Natural killer cell (primary cell): ENCODE results near the gene EBF3. TPM values are rescaled to one million over a fixed set of nuclear protein-coding genes. Genes with fewer than 3 reads are reported as not detected.

ENCODE experiments used
- ATAC-seq, 3 donors: fragments of 150-1000 bp in 2 of 3; fragments of 200-7000 bp in 1 of 3; cut with Tn5 transposase; 1 replicate in 1 of 3; 2 replicates in 2 of 3; pipeline ENCODE4 v1.10.0; 2021; ENCODE audit warnings: mild to moderate bottlenecking in 2 of 3, moderate library complexity in 2 of 3
- DNase-seq, 2 donors: peaks; one replicate each; pipeline versions ENCODE4 v3.0.0 to v3.0.0-alpha.2; 2013 to 2021; ENCODE audit warnings: mixed read lengths in 1 of 2
- H3K27ac ChIP-seq: one replicate; pipeline ENCODE4 v1.5.1; 2013; ENCODE audit warnings: mild to moderate bottlenecking, low read length
- H3K27me3 ChIP-seq: one replicate; pipeline ENCODE4 v1.6.1; 2013; ENCODE audit warnings: low read length; ENCODE audit not compliant: control insufficient read depth, insufficient read depth
- H3K36me3 ChIP-seq: one replicate; pipeline ENCODE4 v1.6.1; 2013; ENCODE audit warnings: low read length; ENCODE audit not compliant: control insufficient read depth, insufficient read depth
- H3K4me1 ChIP-seq: one replicate; pipeline ENCODE4 v1.6.1; 2013; ENCODE audit warnings: low read length; ENCODE audit not compliant: control insufficient read depth, insufficient read depth
- H3K4me3 ChIP-seq: one replicate; pipeline ENCODE4 v1.5.1; 2013; ENCODE audit warnings: low read length
- H3K9me3 ChIP-seq: one replicate; pipeline ENCODE4 v1.6.1; 2013; ENCODE audit warnings: low read length; ENCODE audit not compliant: control insufficient read depth, insufficient read depth
- H3K27ac Mint-ChIP-seq, 2 donors: one replicate each; pipeline ENCODE4 v1.8.0; 2022; ENCODE audit warnings: mild to moderate bottlenecking in 2 of 2, mixed read lengths in 2 of 2, moderate library complexity in 1 of 2
- H3K27me3 Mint-ChIP-seq, 2 donors: one replicate each; pipeline ENCODE4 v1.8.0; 2022; ENCODE audit warnings: low read depth in 2 of 2, mixed read lengths in 2 of 2
- H3K36me3 Mint-ChIP-seq: one replicate; pipeline ENCODE4 v1.8.0; 2022; ENCODE audit warnings: mixed read lengths
- H3K4me1 Mint-ChIP-seq, 2 donors: one replicate each; pipeline ENCODE4 v1.8.0; 2022; ENCODE audit warnings: mixed read lengths in 2 of 2
- H3K4me3 Mint-ChIP-seq: one replicate; pipeline ENCODE4 v1.8.0; 2022; ENCODE audit warnings: mild to moderate bottlenecking, moderate library complexity, mixed read lengths
- H3K9me3 Mint-ChIP-seq, 2 donors: one replicate each; pipeline ENCODE4 v1.8.0; 2022; ENCODE audit warnings: mixed read lengths in 2 of 2
- WGBS: methylation state at CpG from one replicate; pipeline ENCODE4 v1.1.7; 2013; ENCODE audit warnings: missing lambda C conversion rate; ENCODE audit not compliant: insufficient coverage; 5-methylcytosine and 5-hydroxymethylcytosine counted together
- intact Hi-C: fragments of 100-400 bp; cut with micrococcal nuclease; formaldehyde crosslinking; loops from one replicate; pipeline ENCODE4 v1.14.2; 2022
- total RNA-seq, 4 donors: library from RNA; stranded (reverse); fragments of 120-200 nt in 1 of 4; gene quantifications; one replicate each; pipeline versions ENCODE4 v1.2.3 to v1.2.4, GENCODE V29; 2013 to 2022
- TF ChIP-seq, protein P1 (sequence below): fragments of 200-600 bp; IDR thresholded peaks from one replicate; pipeline ENCODE4 v1.8.0; 2022; ENCODE audit warnings: antibody characterized with exemption

Gene EBF3
- total RNA-seq, 3 donors from 2014 or later (not counting 1 experiment from before 2014, with no cell fraction given), result not detected

GRCh38 chr10:129968020-129968852, 4.2 kb upstream of the EBF3 start:
- 6% methylated on average over 62 of the region's 62 CpGs for WGBS
- TF ChIP-seq, protein P1, sequence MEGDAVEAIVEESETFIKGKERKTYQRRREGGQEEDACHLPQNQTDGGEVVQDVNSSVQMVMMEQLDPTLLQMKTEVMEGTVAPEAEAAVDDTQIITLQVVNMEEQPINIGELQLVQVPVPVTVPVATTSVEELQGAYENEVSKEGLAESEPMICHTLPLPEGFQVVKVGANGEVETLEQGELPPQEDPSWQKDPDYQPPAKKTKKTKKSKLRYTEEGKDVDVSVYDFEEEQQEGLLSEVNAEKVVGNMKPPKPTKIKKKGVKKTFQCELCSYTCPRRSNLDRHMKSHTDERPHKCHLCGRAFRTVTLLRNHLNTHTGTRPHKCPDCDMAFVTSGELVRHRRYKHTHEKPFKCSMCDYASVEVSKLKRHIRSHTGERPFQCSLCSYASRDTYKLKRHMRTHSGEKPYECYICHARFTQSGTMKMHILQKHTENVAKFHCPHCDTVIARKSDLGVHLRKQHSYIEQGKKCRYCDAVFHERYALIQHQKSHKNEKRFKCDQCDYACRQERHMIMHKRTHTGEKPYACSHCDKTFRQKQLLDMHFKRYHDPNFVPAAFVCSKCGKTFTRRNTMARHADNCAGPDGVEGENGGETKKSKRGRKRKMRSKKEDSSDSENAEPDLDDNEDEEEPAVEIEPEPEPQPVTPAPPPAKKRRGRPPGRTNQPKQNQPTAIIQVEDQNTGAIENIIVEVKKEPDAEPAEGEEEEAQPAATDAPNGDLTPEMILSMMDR, result no peak
- no peak for ATAC-seq
- no peaks in the 10 kb centered on the region for H3K36me3 ChIP-seq
- Mint-ChIP-seq H3K9me3 (no peaks in the 10 kb centered on the region), H3K36me3 (peaks cover 6% of the 10 kb centered on the region), H3K4me1 (peaks cover 6 to 7% of the 10 kb centered on the region in 2 donors), H3K27me3 (peaks cover 43 to 47% of the 10 kb centered on the region in 2 donors), H3K4me3 (no peak overlapping the region), H3K27ac (no peak overlapping the region)
- intact Hi-C loops, result no loop called here
- H3K9me3 ChIP-seq, result no peaks in the 10 kb centered on the region
- peaks cover 7% of the 10 kb centered on the region for H3K4me1 ChIP-seq
- DNase-seq, result no peak
- no peak overlapping the region for H3K4me3 ChIP-seq
- peaks cover 49% of the 10 kb centered on the region for H3K27me3 ChIP-seq
- H3K27ac ChIP-seq, result no peak overlapping the region

- Mint-ChIP-seq H3K27me3 (peaks cover 47 to 49% of the 10 kb centered on the region in 2 donors), H3K36me3 (peaks cover 9% of the 10 kb centered on the region), H3K9me3 (no peaks in the 10 kb centered on the region), H3K4me1 (peaks cover 13% of the 10 kb centered on the region in 2 donors), H3K4me3 (peak overlapping the region; percentile 25), H3K27ac (no peak overlapping the region)
- no peaks in the 10 kb centered on the region for H3K36me3 ChIP-seq
- no peak overlapping the region for H3K27ac ChIP-seq
- TF ChIP-seq, protein P1, result no peak
- intact Hi-C loops, result no loop called here
- H3K4me1 ChIP-seq, result peaks cover 13% of the 10 kb centered on the region
- no peak overlapping the region for H3K4me3 ChIP-seq
- H3K9me3 ChIP-seq, result no peaks in the 10 kb centered on the region
- H3K27me3 ChIP-seq, result peaks cover 52% of the 10 kb centered on the region
- DNase-seq, result no peak
- WGBS, result 20% methylated on average over 28 of the region's 28 CpGs
- ATAC-seq, result no peak
Measured at GRCh38 chr10:129967579-129968019, 3.5 kb upstream of the EBF3 start.

GRCh38 chr10:129966889-129967578, 3.0 kb upstream of the EBF3 start:
- Mint-ChIP-seq H3K36me3 (peaks cover 11% of the 10 kb centered on the region), H3K4me1 (peaks cover 15 to 16% of the 10 kb centered on the region in 2 donors), H3K4me3 (no peak overlapping the region), H3K27me3 (peaks cover 49 to 50% of the 10 kb centered on the region in 2 donors), H3K9me3 (no peaks in the 10 kb centered on the region), H3K27ac (no peak overlapping the region)
- ATAC-seq (no peak), DNase-seq (no peak)
- intact Hi-C loops, result no loop called here
- Histone ChIP-seq H3K27ac (no peak overlapping the region), H3K27me3 (peaks cover 54% of the 10 kb centered on the region), H3K4me3 (no peak overlapping the region), H3K9me3 (no peaks in the 10 kb centered on the region), H3K36me3 (no peaks in the 10 kb centered on the region), H3K4me1 (peaks cover 14% of the 10 kb centered on the region)
- TF ChIP-seq, protein P1, result no peak
- 8% methylated on average over 60 of the region's 60 CpGs for WGBS
